HepG2 (cell line): ENCODE results near the gene CTF1. TPM values are rescaled to one million over a fixed set of nuclear protein-coding genes. Genes with fewer than 3 reads are reported as not detected.

Experiments
- ATM ChIP-seq: fragments of 450-650 bp; IDR thresholded peaks from 2 replicates; pipeline ENCODE4 v1.7.1; 2017; ENCODE audit warnings: mild to moderate bottlenecking, borderline replicate concordance
- FOXO1 ChIP-seq: sonication (generic); formaldehyde crosslinking; IDR thresholded peaks from 2 replicates; pipeline ENCODE4 v1.4.0; 2020; ENCODE audit warnings: missing genetic modification reagents
- GATAD1 ChIP-seq: IDR thresholded peaks from 2 replicates; pipeline ENCODE4 v1.6.1; 2016; ENCODE audit warnings: missing genetic modification reagents, missing compliant biosample characterization
- GZF1 ChIP-seq: sonication (generic); formaldehyde crosslinking; IDR thresholded peaks from 2 replicates; pipeline ENCODE4 v1.5.1; 2020; ENCODE audit warnings: mild to moderate bottlenecking, missing genetic modification reagents
- IKZF1 ChIP-seq: fragments of 450-650 bp; IDR thresholded peaks from 2 replicates; pipeline ENCODE4 v1.7.1; 2016
- IRF2 ChIP-seq: IDR thresholded peaks from 2 replicates; pipeline ENCODE4 v1.6.1; 2018; ENCODE audit warnings: missing genetic modification reagents, missing compliant biosample characterization
- MEIS2 ChIP-seq: sonication (generic); formaldehyde crosslinking; IDR thresholded peaks from 2 replicates; pipeline ENCODE4 v1.9.0; 2021; ENCODE audit warnings: mild to moderate bottlenecking, missing genetic modification reagents
- PAX8 ChIP-seq: sonication (generic); formaldehyde crosslinking; IDR thresholded peaks from 2 replicates; pipeline ENCODE4 v1.8.0; 2022; ENCODE audit warnings: mild to moderate bottlenecking, missing genetic modification reagents, borderline replicate concordance
- POLR2G ChIP-seq: fragments of 200-400 bp; formaldehyde crosslinking; IDR thresholded peaks from 2 replicates; pipeline ENCODE4 v1.6.1; 2018; ENCODE audit warnings: mild to moderate bottlenecking, low read depth, low read length, moderate library complexity
- RCOR2 ChIP-seq: IDR thresholded peaks from 2 replicates; pipeline ENCODE4 v1.6.1; 2016; ENCODE audit warnings: missing biosample characterization, missing genetic modification reagents
- SRF ChIP-seq: IDR thresholded peaks from 2 replicates; pipeline ENCODE4 v1.6.1; 2011; ENCODE audit warnings: mild to moderate bottlenecking, low read depth, low read length, moderate library complexity
- WIZ ChIP-seq: sonication (generic); formaldehyde crosslinking; IDR thresholded peaks from 2 replicates; pipeline ENCODE4 v1.5.1; 2020; ENCODE audit warnings: mild to moderate bottlenecking, missing genetic modification reagents
- ZNF253 ChIP-seq: sonication (generic); formaldehyde crosslinking; IDR thresholded peaks from 2 replicates; pipeline ENCODE4 v1.8.0; 2022; ENCODE audit warnings: mild to moderate bottlenecking, missing genetic modification reagents, borderline replicate concordance
- ZNF430 ChIP-seq: sonication (generic); formaldehyde crosslinking; IDR thresholded peaks from 2 replicates; pipeline ENCODE4 v1.9.0; 2021; ENCODE audit warnings: mild to moderate bottlenecking, missing genetic modification reagents
- ZNF572 ChIP-seq: sonication (generic); formaldehyde crosslinking; IDR thresholded peaks from 2 replicates; pipeline ENCODE4 v1.5.1; 2020; ENCODE audit warnings: mild to moderate bottlenecking, missing genetic modification reagents
- ZNF782 ChIP-seq: sonication (generic); formaldehyde crosslinking; IDR thresholded peaks from 2 replicates; pipeline ENCODE4 v1.4.0; 2020; ENCODE audit warnings: missing genetic modification reagents, mild to moderate bottlenecking, borderline replicate concordance
- polyA plus RNA-seq, 8 experiments: library from polyadenylated mRNA; depleted of rRNA in 3 of 8; stranded (reverse) in 7 of 8; unstranded in 1 of 8; fragments of >200 nt; fragmentation: Illumina TruSeq in 4 of 8; extraction: Trizol in 4 of 8; gene quantifications; 2 replicates each; pipeline versions ENCODE4 v1.2.1 to v1.2.3, GENCODE V29; 2011 to 2016; ENCODE audit warnings: low read depth in 4 of 8, missing spikeins in 1 of 8, mixed read lengths in 1 of 8; ENCODE audit not compliant: insufficient read depth in 1 of 8
- total RNA-seq, 5 experiments: library from RNA; depleted of rRNA; stranded (reverse); fragments of >200 nt; fragmentation: Illumina TruSeq; extraction: Trizol; gene quantifications; 2 replicates each; pipeline ENCODE4 v1.2.3, GENCODE V29; 2016; ENCODE audit warnings: low read depth in 1 of 5
- TF ChIP-seq, protein P1 (sequence below): sonication (generic); formaldehyde crosslinking; conservative IDR thresholded peaks from 2 replicates; pipeline ENCODE4 v1.4.0; 2020; ENCODE audit warnings: mild to moderate bottlenecking, missing genetic modification reagents, moderate library complexity
- TF ChIP-seq, protein P2 (sequence below): sonication (generic); formaldehyde crosslinking; IDR thresholded peaks from 2 replicates; pipeline ENCODE4 v1.4.0; 2020; ENCODE audit warnings: missing genetic modification reagents
- TF ChIP-seq, protein P3 (sequence below): conservative IDR thresholded peaks from 2 replicates; pipeline ENCODE4 v1.6.1; 2018; ENCODE audit warnings: missing genetic modification reagents
- TF ChIP-seq, protein P4 (sequence below): IDR thresholded peaks from 2 replicates; pipeline ENCODE4 v1.6.1; 2016; ENCODE audit warnings: mild to moderate bottlenecking

Gene CTF1
- total and polyA plus RNA-seq, 2 of the 13 experiments (the other 11 are each of a cell fraction or from before 2014, with no cell fraction given) = 0.13 to 1.8 TPM

DNA sequence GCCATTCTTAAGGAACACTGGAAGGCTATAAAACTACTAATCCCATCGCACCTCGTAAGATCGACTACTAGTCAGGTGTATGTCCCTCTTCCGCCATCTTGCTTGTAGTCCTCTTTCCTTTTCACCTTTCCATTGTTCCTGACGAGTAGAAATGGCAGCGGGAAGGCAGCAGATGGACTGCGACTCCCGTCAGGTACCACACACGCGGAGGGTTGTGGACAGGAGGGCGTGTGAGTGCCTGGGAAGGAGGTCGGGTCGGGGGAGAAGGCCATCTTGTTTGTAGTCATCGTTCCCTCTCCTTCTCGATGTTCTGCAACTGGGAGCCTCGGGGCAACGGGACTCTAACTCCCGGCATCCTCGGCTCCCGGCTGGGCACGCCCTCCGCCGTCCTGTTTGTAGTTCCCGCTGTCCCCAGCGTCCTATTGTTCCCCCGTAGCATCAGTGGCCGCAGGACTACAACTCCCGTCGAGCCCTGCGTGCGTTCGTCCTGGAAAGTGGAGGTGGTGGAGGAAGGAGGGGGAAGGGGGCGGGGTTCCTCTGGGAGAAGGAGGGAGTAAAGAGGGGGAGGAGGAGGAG, 26.6 kb downstream of the CTF1 start (continued):
- TF ChIP-seq, protein P1, sequence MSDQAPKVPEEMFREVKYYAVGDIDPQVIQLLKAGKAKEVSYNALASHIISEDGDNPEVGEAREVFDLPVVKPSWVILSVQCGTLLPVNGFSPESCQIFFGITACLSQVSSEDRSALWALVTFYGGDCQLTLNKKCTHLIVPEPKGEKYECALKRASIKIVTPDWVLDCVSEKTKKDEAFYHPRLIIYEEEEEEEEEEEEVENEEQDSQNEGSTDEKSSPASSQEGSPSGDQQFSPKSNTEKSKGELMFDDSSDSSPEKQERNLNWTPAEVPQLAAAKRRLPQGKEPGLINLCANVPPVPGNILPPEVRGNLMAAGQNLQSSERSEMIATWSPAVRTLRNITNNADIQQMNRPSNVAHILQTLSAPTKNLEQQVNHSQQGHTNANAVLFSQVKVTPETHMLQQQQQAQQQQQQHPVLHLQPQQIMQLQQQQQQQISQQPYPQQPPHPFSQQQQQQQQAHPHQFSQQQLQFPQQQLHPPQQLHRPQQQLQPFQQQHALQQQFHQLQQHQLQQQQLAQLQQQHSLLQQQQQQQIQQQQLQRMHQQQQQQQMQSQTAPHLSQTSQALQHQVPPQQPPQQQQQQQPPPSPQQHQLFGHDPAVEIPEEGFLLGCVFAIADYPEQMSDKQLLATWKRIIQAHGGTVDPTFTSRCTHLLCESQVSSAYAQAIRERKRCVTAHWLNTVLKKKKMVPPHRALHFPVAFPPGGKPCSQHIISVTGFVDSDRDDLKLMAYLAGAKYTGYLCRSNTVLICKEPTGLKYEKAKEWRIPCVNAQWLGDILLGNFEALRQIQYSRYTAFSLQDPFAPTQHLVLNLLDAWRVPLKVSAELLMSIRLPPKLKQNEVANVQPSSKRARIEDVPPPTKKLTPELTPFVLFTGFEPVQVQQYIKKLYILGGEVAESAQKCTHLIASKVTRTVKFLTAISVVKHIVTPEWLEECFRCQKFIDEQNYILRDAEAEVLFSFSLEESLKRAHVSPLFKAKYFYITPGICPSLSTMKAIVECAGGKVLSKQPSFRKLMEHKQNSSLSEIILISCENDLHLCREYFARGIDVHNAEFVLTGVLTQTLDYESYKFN (CRISPR knock-in tag) = no peak
- TF ChIP-seq POLR2G (peak; percentile 77), IRF2 (CRISPR knock-in tag) (peak; percentile 89), IKZF1 (no peak), RCOR2 (CRISPR knock-in tag) (no peak), ZNF430 (CRISPR knock-in tag) (no peak; the same call in 1 of the 2 replicates), ZNF572 (0 out of 2 replicates have a peak, but pooled peaks have one; percentile 60), ATM (no peak), SRF (no peak), ZNF782 (CRISPR knock-in tag) (no peak; the same call in 1 of the 2 replicates), MEIS2 (CRISPR knock-in tag) (no peak), ZNF253 (CRISPR knock-in tag) (no peak), PAX8 (no peak), WIZ (CRISPR knock-in tag) (no peak), GATAD1 (peak; percentile 72), FOXO1 (CRISPR knock-in tag) (peak; percentile 11; the same call in 1 of the 2 replicates), GZF1 (CRISPR knock-in tag) (no peak)
- TF ChIP-seq, protein P2, sequence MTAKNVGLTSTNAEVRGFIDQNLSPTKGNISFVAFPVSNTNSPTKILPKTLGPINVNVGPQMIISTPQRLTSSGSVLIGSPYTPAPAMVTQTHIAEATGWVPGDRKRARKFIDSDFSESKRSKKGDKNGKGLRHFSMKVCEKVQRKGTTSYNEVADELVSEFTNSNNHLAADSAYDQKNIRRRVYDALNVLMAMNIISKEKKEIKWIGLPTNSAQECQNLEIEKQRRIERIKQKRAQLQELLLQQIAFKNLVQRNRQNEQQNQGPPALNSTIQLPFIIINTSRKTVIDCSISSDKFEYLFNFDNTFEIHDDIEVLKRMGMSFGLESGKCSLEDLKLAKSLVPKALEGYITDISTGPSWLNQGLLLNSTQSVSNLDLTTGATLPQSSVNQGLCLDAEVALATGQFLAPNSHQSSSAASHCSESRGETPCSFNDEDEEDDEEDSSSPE = no peak
- TF ChIP-seq, protein P3, sequence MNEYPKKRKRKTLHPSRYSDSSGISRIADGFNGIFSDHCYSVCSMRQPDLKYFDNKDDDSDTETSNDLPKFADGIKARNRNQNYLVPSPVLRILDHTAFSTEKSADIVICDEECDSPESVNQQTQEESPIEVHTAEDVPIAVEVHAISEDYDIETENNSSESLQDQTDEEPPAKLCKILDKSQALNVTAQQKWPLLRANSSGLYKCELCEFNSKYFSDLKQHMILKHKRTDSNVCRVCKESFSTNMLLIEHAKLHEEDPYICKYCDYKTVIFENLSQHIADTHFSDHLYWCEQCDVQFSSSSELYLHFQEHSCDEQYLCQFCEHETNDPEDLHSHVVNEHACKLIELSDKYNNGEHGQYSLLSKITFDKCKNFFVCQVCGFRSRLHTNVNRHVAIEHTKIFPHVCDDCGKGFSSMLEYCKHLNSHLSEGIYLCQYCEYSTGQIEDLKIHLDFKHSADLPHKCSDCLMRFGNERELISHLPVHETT (CRISPR knock-in tag) = no peak
- TF ChIP-seq, protein P4, sequence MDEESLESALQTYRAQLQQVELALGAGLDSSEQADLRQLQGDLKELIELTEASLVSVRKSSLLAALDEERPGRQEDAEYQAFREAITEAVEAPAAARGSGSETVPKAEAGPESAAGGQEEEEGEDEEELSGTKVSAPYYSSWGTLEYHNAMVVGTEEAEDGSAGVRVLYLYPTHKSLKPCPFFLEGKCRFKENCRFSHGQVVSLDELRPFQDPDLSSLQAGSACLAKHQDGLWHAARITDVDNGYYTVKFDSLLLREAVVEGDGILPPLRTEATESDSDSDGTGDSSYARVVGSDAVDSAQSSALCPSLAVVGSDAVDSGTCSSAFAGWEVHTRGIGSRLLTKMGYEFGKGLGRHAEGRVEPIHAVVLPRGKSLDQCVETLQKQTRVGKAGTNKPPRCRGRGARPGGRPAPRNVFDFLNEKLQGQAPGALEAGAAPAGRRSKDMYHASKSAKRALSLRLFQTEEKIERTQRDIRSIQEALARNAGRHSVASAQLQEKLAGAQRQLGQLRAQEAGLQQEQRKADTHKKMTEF (CRISPR knock-in tag) = no peak; the same call in 1 of the 2 replicates
